ENCODE data around the gene PANX2. TPM values are rescaled to one million over a fixed set of nuclear protein-coding genes. Genes with fewer than 3 reads are reported as not detected.
"Not testable (repeated sequence)": the region's sequence is repeated elsewhere in the genome, so short reads cannot be mapped to it uniquely, and the experiment has no call there.

The PANX2 gene
- total and polyA plus RNA-seq, 5 donors from 2014 or later, result not detected

GRCh38 chr22:50136581-50137015 lies 33.9 kb upstream of the PANX2 start:
- ATAC-seq (ENCODE audit: low read depth in 2 of 2) (no peak), DNase-seq (no peak)
- Histone ChIP-seq H3K27ac (ENCODE audit: insufficient read depth, low read length, poor library complexity, severe bottlenecking) (no peak overlapping the region), H3K36me3 (ENCODE audit: control insufficient read depth, insufficient read depth, low read length) (no peaks in the 10 kb centered on the region), H3K4me1 (ENCODE audit: control insufficient read depth, insufficient read depth, low read length, poor library complexity, severe bottlenecking) (no peaks in the 10 kb centered on the region), H3K9me3 (ENCODE audit: control insufficient read depth in 2 of 2, low read length in 2 of 2) (no peaks in the 10 kb centered on the region), H3K4me3 (ENCODE audit: low read depth, low read length) (no peak overlapping the region), H3K27me3 (ENCODE audit: control insufficient read depth, insufficient read depth, low read length) (peaks cover 13% of the 10 kb centered on the region)
- Mint-ChIP-seq H3K4me1 (no peaks in the 10 kb centered on the region), H3K27me3 (peaks cover 41% of the 10 kb centered on the region), H3K36me3 (no peaks in the 10 kb centered on the region), H3K9me3 (peaks cover 0 to 1% (median 0%) of the 10 kb centered on the region in 7 donors), H3K27ac (no peak overlapping the region), H3K4me3 (no peak overlapping the region)

DNA sequence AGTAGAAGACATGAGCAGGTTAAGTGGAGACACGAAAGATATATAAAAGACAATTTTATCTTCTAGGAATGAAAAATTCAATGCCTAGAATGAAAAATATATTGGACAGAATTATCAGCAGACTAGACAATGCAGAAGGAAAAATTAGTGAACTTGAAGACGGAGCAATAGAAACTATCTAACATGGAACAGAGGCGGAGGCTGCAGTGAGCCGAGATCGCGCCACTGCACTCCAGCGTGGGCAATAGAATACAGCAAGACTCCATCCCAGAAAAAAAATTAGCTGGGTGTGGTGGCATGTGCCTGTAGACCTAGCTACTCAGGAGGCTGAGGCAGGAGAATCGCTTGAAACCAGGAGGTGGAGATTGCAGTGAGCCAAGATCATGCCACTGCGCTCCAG lies 33.3 kb upstream of the PANX2 start:
- H3K27ac ChIP-seq (ENCODE audit: insufficient read depth, low read length, poor library complexity, severe bottlenecking); H3K27me3 ChIP-seq (ENCODE audit: control insufficient read depth, insufficient read depth, low read length); H3K4me1 Mint-ChIP-seq; ATAC-seq (ENCODE audit: low read depth in 2 of 2); H3K36me3 Mint-ChIP-seq; H3K4me3 ChIP-seq (ENCODE audit: low read depth, low read length); H3K27ac Mint-ChIP-seq; H3K4me1 ChIP-seq (ENCODE audit: control insufficient read depth, insufficient read depth, low read length, poor library complexity, severe bottlenecking); H3K36me3 ChIP-seq (ENCODE audit: control insufficient read depth, insufficient read depth, low read length); H3K9me3 Mint-ChIP-seq; H3K4me3 Mint-ChIP-seq; DNase-seq; H3K9me3 ChIP-seq (ENCODE audit: control insufficient read depth in 2 of 2, low read length in 2 of 2): not testable (repeated sequence)
- H3K27me3 Mint-ChIP-seq, result peaks cover 44% of the 10 kb centered on the region

- Histone ChIP-seq H3K27me3 (ENCODE audit: control insufficient read depth, insufficient read depth, low read length) (peaks cover 7% of the 10 kb centered on the region), H3K27ac (ENCODE audit: insufficient read depth, low read length, poor library complexity, severe bottlenecking) (no peak overlapping the region), H3K4me3 (ENCODE audit: low read depth, low read length) (no peak overlapping the region), H3K4me1 (ENCODE audit: control insufficient read depth, insufficient read depth, low read length, poor library complexity, severe bottlenecking) (no peaks in the 10 kb centered on the region), H3K9me3 (ENCODE audit: control insufficient read depth in 2 of 2, low read length in 2 of 2) (no peaks in the 10 kb centered on the region), H3K36me3 (ENCODE audit: control insufficient read depth, insufficient read depth, low read length) (no peaks in the 10 kb centered on the region)
- ATAC-seq (ENCODE audit: low read depth in 2 of 2) (no peak), DNase-seq (no peak)
- Mint-ChIP-seq H3K27me3 (peaks cover 44% of the 10 kb centered on the region), H3K4me1 (no peaks in the 10 kb centered on the region), H3K9me3 (peaks cover 0 to 1% (median 0%) of the 10 kb centered on the region in 7 donors), H3K36me3 (peaks cover 3% of the 10 kb centered on the region), H3K27ac (no peak overlapping the region), H3K4me3 (no peak overlapping the region)
These were observed 32.5 kb upstream of the PANX2 start for GRCh38 chr22:50138041-50138440.

DNA sequence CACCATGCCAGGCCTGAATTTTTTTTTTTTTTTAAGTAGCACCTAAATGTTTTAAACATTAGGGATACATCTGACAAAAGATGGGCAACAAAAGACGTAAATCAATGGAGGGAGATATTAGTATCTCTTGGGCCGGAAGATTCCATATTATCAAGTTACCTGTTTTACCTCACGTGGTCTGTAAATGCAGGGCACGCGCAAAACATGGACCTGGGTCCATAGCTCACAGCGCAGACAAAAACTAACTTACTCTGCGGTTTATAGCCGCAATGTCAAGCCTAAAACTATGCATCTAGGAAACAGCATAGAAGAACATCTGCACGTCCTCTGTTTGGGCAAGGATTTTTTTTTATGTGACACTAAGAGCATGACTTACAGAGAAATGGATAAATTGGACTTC lies 31.5 kb upstream of the PANX2 start:
- ATAC-seq (ENCODE audit: low read depth in 2 of 2) (no peak), DNase-seq (no peak)
- Histone ChIP-seq H3K27ac (ENCODE audit: insufficient read depth, low read length, poor library complexity, severe bottlenecking) (no peak overlapping the region), H3K9me3 (ENCODE audit: control insufficient read depth in 2 of 2, low read length in 2 of 2) (no peaks in the 10 kb centered on the region), H3K4me3 (ENCODE audit: low read depth, low read length) (no peak overlapping the region), H3K36me3 (ENCODE audit: control insufficient read depth, insufficient read depth, low read length) (no peaks in the 10 kb centered on the region), H3K4me1 (ENCODE audit: control insufficient read depth, insufficient read depth, low read length, poor library complexity, severe bottlenecking) (no peaks in the 10 kb centered on the region), H3K27me3 (ENCODE audit: control insufficient read depth, insufficient read depth, low read length) (peaks cover 7% of the 10 kb centered on the region)
- Mint-ChIP-seq H3K27me3 (peaks cover 39% of the 10 kb centered on the region), H3K4me3 (peak overlapping the region in 1 of 4 donors; percentile 13), H3K36me3 (peaks cover 3% of the 10 kb centered on the region), H3K4me1 (no peaks in the 10 kb centered on the region), H3K27ac (no peak overlapping the region), H3K9me3 (peaks cover 0 to 1% (median 0%) of the 10 kb centered on the region in 7 donors)

GRCh38 chr22:50139843-50140415 lies 30.6 kb upstream of the PANX2 start:
- no peak overlapping the region for H3K27ac ChIP-seq (ENCODE audit: insufficient read depth, low read length, poor library complexity, severe bottlenecking)
- no peak overlapping the region for H3K27ac Mint-ChIP-seq
- no peaks in the 10 kb centered on the region for H3K9me3 ChIP-seq (ENCODE audit: control insufficient read depth in 2 of 2, low read length in 2 of 2)
- H3K4me3 Mint-ChIP-seq, result no peak overlapping the region
- H3K27me3 ChIP-seq (ENCODE audit: control insufficient read depth, insufficient read depth, low read length), result peaks cover 4% of the 10 kb centered on the region
- peaks cover 3% of the 10 kb centered on the region for H3K36me3 Mint-ChIP-seq
- H3K9me3 Mint-ChIP-seq, result peaks cover 0 to 1% (median 0%) of the 10 kb centered on the region in 7 donors
- no peaks in the 10 kb centered on the region for H3K4me1 Mint-ChIP-seq
- H3K4me3 ChIP-seq (ENCODE audit: low read depth, low read length), result no peak overlapping the region
- H3K36me3 ChIP-seq (ENCODE audit: control insufficient read depth, insufficient read depth, low read length), result no peaks in the 10 kb centered on the region
- H3K4me1 ChIP-seq (ENCODE audit: control insufficient read depth, insufficient read depth, low read length, poor library complexity, severe bottlenecking), result no peaks in the 10 kb centered on the region
- DNase-seq (peak in 1 of 3 donors; percentile 20), ATAC-seq (ENCODE audit: low read depth in 2 of 2) (no peak)
- peaks cover 31% of the 10 kb centered on the region for H3K27me3 Mint-ChIP-seq

DNA sequence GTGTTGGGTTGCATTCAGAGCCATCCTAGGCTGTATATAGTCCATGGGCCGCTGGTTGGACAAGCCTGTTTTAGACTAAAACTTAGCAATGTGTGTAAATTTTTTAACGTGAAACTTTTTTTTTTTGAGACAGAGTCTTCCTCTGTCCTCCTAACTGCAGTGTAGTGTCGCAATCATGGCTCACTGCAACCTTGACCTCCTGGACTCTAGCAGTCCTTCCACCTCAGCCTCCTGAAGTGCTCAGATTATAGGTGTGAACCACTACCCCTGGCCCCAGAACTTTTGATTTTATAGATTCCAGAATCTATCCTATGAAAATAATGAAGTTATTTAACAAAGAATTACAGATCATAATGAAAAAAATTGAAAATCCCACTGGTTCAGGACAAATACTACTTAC lies 29.9 kb upstream of the PANX2 start:
- no peaks in the 10 kb centered on the region for H3K9me3 ChIP-seq (ENCODE audit: control insufficient read depth in 2 of 2, low read length in 2 of 2)
- H3K4me3 Mint-ChIP-seq, result no peak overlapping the region
- H3K36me3 ChIP-seq (ENCODE audit: control insufficient read depth, insufficient read depth, low read length), result no peaks in the 10 kb centered on the region
- no peak overlapping the region for H3K4me3 ChIP-seq (ENCODE audit: low read depth, low read length)
- no peaks in the 10 kb centered on the region for H3K4me1 Mint-ChIP-seq
- peaks cover 31% of the 10 kb centered on the region for H3K27me3 Mint-ChIP-seq
- H3K36me3 Mint-ChIP-seq, result peaks cover 3% of the 10 kb centered on the region
- no peaks in the 10 kb centered on the region for H3K4me1 ChIP-seq (ENCODE audit: control insufficient read depth, insufficient read depth, low read length, poor library complexity, severe bottlenecking)
- H3K27me3 ChIP-seq (ENCODE audit: control insufficient read depth, insufficient read depth, low read length), result peaks cover 4% of the 10 kb centered on the region
- no peak overlapping the region for H3K27ac ChIP-seq (ENCODE audit: insufficient read depth, low read length, poor library complexity, severe bottlenecking)
- ATAC-seq (ENCODE audit: low read depth in 2 of 2) (no peak), DNase-seq (no peak)
- no peak overlapping the region for H3K27ac Mint-ChIP-seq
- peaks cover 0 to 1% (median 0%) of the 10 kb centered on the region in 7 donors for H3K9me3 Mint-ChIP-seq

- Histone ChIP-seq H3K27ac (ENCODE audit: insufficient read depth, low read length, poor library complexity, severe bottlenecking) (no peak overlapping the region), H3K4me3 (ENCODE audit: low read depth, low read length) (no peak overlapping the region), H3K9me3 (ENCODE audit: control insufficient read depth in 2 of 2, low read length in 2 of 2) (no peaks in the 10 kb centered on the region), H3K27me3 (ENCODE audit: control insufficient read depth, insufficient read depth, low read length) (peaks cover 3% of the 10 kb centered on the region), H3K36me3 (ENCODE audit: control insufficient read depth, insufficient read depth, low read length) (no peaks in the 10 kb centered on the region), H3K4me1 (ENCODE audit: control insufficient read depth, insufficient read depth, low read length, poor library complexity, severe bottlenecking) (no peaks in the 10 kb centered on the region)
- Mint-ChIP-seq H3K27me3 (peaks cover 31% of the 10 kb centered on the region), H3K4me3 (no peak overlapping the region), H3K36me3 (peaks cover 3% of the 10 kb centered on the region), H3K4me1 (no peaks in the 10 kb centered on the region), H3K9me3 (no peaks in the 10 kb centered on the region), H3K27ac (no peak overlapping the region)
- DNase-seq, result no peak
- no peak for ATAC-seq (ENCODE audit: low read depth in 2 of 2)
These were observed 29.1 kb upstream of the PANX2 start for GRCh38 chr22:50141462-50141861.

- ATAC-seq (ENCODE audit: low read depth in 2 of 2), result no peak
- no peaks in the 10 kb centered on the region for H3K27me3 ChIP-seq (ENCODE audit: control insufficient read depth, insufficient read depth, low read length)
- H3K4me3 ChIP-seq (ENCODE audit: low read depth, low read length), result no peak overlapping the region
- H3K9me3 ChIP-seq (ENCODE audit: control insufficient read depth in 2 of 2, low read length in 2 of 2), result no peaks in the 10 kb centered on the region
- H3K4me3 Mint-ChIP-seq, result no peak overlapping the region
- H3K27me3 Mint-ChIP-seq, result peaks cover 27% of the 10 kb centered on the region
- no peaks in the 10 kb centered on the region for H3K9me3 Mint-ChIP-seq
- H3K36me3 ChIP-seq (ENCODE audit: control insufficient read depth, insufficient read depth, low read length), result no peaks in the 10 kb centered on the region
- H3K4me1 Mint-ChIP-seq, result no peaks in the 10 kb centered on the region
- DNase-seq, result no peak
- no peaks in the 10 kb centered on the region for H3K4me1 ChIP-seq (ENCODE audit: control insufficient read depth, insufficient read depth, low read length, poor library complexity, severe bottlenecking)
- no peak overlapping the region for H3K27ac ChIP-seq (ENCODE audit: insufficient read depth, low read length, poor library complexity, severe bottlenecking)
- no peak overlapping the region for H3K27ac Mint-ChIP-seq
- H3K36me3 Mint-ChIP-seq, result peaks cover 3% of the 10 kb centered on the region
These were observed 28.6 kb upstream of the PANX2 start for GRCh38 chr22:50141891-50142363.

Measured in CD4-positive, CD25-positive, alpha-beta regulatory T cell (primary cell).